ENCODE measurements around the gene SMIM3.

DNA sequence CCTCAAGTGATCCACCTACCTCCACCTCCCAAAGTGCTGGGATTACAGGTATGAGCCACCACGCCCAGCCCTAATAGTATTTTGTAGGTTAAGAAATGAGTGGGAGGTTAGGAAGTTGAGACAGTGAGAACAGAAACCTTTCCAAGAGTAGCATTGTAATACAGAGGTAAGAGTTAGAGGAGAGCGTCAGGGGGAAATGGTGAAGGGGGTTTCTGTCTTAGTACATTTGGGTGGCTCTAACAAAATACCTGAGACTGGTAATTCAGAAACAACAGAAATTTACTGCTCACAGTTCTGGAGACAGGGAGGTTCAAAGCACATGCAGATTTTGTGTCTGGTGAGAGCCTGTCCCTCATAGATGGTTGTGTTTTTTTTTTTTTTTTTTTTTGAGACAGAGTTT is 18.8 kb downstream of the SMIM3 start:
- TF ChIP-seq, protein P1, sequence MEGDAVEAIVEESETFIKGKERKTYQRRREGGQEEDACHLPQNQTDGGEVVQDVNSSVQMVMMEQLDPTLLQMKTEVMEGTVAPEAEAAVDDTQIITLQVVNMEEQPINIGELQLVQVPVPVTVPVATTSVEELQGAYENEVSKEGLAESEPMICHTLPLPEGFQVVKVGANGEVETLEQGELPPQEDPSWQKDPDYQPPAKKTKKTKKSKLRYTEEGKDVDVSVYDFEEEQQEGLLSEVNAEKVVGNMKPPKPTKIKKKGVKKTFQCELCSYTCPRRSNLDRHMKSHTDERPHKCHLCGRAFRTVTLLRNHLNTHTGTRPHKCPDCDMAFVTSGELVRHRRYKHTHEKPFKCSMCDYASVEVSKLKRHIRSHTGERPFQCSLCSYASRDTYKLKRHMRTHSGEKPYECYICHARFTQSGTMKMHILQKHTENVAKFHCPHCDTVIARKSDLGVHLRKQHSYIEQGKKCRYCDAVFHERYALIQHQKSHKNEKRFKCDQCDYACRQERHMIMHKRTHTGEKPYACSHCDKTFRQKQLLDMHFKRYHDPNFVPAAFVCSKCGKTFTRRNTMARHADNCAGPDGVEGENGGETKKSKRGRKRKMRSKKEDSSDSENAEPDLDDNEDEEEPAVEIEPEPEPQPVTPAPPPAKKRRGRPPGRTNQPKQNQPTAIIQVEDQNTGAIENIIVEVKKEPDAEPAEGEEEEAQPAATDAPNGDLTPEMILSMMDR (IDR thresholded peaks at IDR 0.05; ENCODE audit: poor library complexity, severe bottlenecking), result no peak
- TF ChIP-seq RAD21 (conservative IDR thresholded peaks at IDR 0.05) (no peak), TAF1 (IDR thresholded peaks at IDR 0.05; ENCODE audit: low read depth) (no peak), EZH2 (IDR thresholded peaks at IDR 0.05; ENCODE audit: borderline replicate concordance, insufficient read depth, low read length, poor library complexity, severe bottlenecking) (no peak)
- TF ChIP-seq, protein P2, sequence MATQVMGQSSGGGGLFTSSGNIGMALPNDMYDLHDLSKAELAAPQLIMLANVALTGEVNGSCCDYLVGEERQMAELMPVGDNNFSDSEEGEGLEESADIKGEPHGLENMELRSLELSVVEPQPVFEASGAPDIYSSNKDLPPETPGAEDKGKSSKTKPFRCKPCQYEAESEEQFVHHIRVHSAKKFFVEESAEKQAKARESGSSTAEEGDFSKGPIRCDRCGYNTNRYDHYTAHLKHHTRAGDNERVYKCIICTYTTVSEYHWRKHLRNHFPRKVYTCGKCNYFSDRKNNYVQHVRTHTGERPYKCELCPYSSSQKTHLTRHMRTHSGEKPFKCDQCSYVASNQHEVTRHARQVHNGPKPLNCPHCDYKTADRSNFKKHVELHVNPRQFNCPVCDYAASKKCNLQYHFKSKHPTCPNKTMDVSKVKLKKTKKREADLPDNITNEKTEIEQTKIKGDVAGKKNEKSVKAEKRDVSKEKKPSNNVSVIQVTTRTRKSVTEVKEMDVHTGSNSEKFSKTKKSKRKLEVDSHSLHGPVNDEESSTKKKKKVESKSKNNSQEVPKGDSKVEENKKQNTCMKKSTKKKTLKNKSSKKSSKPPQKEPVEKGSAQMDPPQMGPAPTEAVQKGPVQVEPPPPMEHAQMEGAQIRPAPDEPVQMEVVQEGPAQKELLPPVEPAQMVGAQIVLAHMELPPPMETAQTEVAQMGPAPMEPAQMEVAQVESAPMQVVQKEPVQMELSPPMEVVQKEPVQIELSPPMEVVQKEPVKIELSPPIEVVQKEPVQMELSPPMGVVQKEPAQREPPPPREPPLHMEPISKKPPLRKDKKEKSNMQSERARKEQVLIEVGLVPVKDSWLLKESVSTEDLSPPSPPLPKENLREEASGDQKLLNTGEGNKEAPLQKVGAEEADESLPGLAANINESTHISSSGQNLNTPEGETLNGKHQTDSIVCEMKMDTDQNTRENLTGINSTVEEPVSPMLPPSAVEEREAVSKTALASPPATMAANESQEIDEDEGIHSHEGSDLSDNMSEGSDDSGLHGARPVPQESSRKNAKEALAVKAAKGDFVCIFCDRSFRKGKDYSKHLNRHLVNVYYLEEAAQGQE (IDR thresholded peaks at IDR 0.05; ENCODE audit: borderline replicate concordance), result no peak

All from neural cell (in vitro differentiated cells).